ENCODE results near the gene EDAR.

DNA sequence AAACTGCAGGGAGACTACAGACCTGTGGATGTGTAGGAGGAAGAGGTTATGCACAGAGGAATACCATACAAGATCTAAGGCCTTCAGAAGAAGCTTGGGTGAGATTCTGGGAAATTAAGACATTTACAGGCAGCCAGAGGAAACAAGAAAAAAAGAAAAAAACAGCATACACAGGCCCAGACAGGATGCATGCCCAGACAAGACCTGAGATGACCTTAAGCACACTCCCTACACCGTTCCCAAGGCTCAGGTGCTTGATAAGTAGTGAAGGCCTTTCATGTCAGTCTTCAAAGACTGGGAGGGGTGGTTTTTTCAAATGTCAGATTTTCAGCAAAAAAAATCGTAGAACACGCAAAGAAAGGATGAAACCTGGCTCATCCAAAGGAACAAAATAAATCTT lies 119.5 kb downstream of the EDAR start:
- no peak for TF ChIP-seq FOXP2 (optimal IDR thresholded peaks at IDR 0.05; ENCODE audit: control extremely low read depth, extremely low read length, insufficient read depth)
- TF ChIP-seq EZH2 (IDR thresholded peaks at IDR 0.05) = no peak

Data from SK-N-MC (cell line).